HepG2 (cell line): ENCODE measurements around the gene CPNE2. TPM values are rescaled to one million over a fixed set of nuclear protein-coding genes. Genes with fewer than 3 reads are reported as not detected.

Source experiments
- ATAC-seq: fragments of 200-7000 bp; cut with Tn5 transposase; 3 replicates; pipeline ENCODE4 v1.9.1; 2020; ENCODE audit warnings: mild to moderate bottlenecking, moderate library complexity
- BruUV-seq: library from RNA; stranded (reverse); fragments of 400-500 nt; replicated peaks from 2 replicates; lab custom pipeline; 2021; lab: Mats Ljungman, UMichigan
- CTCF ChIA-PET: fragments of 300-600 bp; formaldehyde crosslinking; extraction: SDS; loops from one replicate; lab custom pipeline; 2021; ENCODE audit warnings: low total read pairs, inconsistent platforms, low intra/inter-chr PET ratio; lab: Yijun Ruan, JAX
- POLR2A ChIA-PET: fragments of 350-600 bp; sonication (Branson Sonifier 250); formaldehyde crosslinking; loops from one replicate; lab custom pipeline; 2020; ENCODE audit warnings: antibody characterized with exemption, inconsistent platforms; lab: Yijun Ruan, JAX
- DNase-seq: peaks from one replicate; pipeline ENCODE4 v3.0.0-alpha.2; 2015; ENCODE audit warnings: low spot score
- FAIRE-seq: peaks from 3 replicates; lab custom pipeline; 2011; peaks lifted over from hg19 to GRCh38; lab: Jason Lieb, UNC
- H2AFZ ChIP-seq: one replicate; pipeline ENCODE4 v1.6.1; 2011; ENCODE audit warnings: low read length, inconsistent platforms
- H3K27ac ChIP-seq: fragments of 300-600 bp; 3 replicates; pipeline ENCODE4 v1.8.0; 2011; ENCODE audit warnings: mixed run types, mild to moderate bottlenecking, mixed read lengths, low read length, inconsistent platforms; ENCODE audit not compliant: insufficient read depth; ENCODE audit errors: extremely low read length
- H3K27me3 ChIP-seq, 2 experiments: fragments of 200-600 bp in 1 of 2; 2 replicates in 1 of 2; 3 replicates in 1 of 2; pipeline versions ENCODE4 v1.6.0 to v1.8.0; 2011; ENCODE audit warnings: low read length in 2 of 2, mild to moderate bottlenecking in 2 of 2, moderate library complexity in 2 of 2, inconsistent platforms in 1 of 2; ENCODE audit not compliant: insufficient read depth in 2 of 2, control insufficient read depth in 1 of 2
- H3K36me3 ChIP-seq, 2 experiments: fragments of 200-600 bp in 1 of 2; replicated peaks in 1 of 2; 2 replicates in 1 of 2; 3 replicates in 1 of 2; pipeline versions ENCODE4 v1.5.1 to v1.8.0; 2011; ENCODE audit warnings: low read length in 2 of 2, inconsistent platforms in 1 of 2; ENCODE audit not compliant: insufficient read depth in 2 of 2, control insufficient read depth in 1 of 2
- H3K4me1 ChIP-seq: 2 replicates; pipeline ENCODE4 v1.5.1; 2012; ENCODE audit warnings: low read length, inconsistent platforms; ENCODE audit not compliant: insufficient read depth
- H3K4me2 ChIP-seq: 2 replicates; pipeline ENCODE4 v1.6.0; 2011; ENCODE audit warnings: low read depth, low read length, inconsistent platforms
- H3K4me3 ChIP-seq, 3 experiments: fragments of 200-600 bp in 1 of 3; sonication (generic), shearing (Covaris generic) in 1 of 3; replicated peaks in 1 of 3; 2 replicates each; pipeline ENCODE4 v1.5.1; 2011 to 2016; ENCODE audit warnings: low read length in 3 of 3, inconsistent platforms in 2 of 3, low read depth in 2 of 3, mild to moderate bottlenecking in 2 of 3, control low read depth in 1 of 3, mixed read lengths in 1 of 3; ENCODE audit not compliant: insufficient read depth in 1 of 3
- H3K79me2 ChIP-seq: one replicate; pipeline ENCODE4 v1.6.1; 2011; ENCODE audit warnings: low read length, inconsistent platforms; ENCODE audit not compliant: insufficient read depth
- H3K9ac ChIP-seq: 2 replicates; pipeline ENCODE4 v1.6.0; 2011; ENCODE audit warnings: mild to moderate bottlenecking, low read depth, low read length, inconsistent platforms; ENCODE audit not compliant: insufficient read depth
- H3K9me3 ChIP-seq: 2 replicates; pipeline ENCODE4 v1.5.1; 2012; ENCODE audit warnings: mild to moderate bottlenecking, low read length
- H4K20me1 ChIP-seq: 2 replicates; pipeline ENCODE4 v1.6.0; 2011; ENCODE audit warnings: inconsistent platforms, mild to moderate bottlenecking, low read length, moderate library complexity; ENCODE audit not compliant: insufficient read depth
- ARNT ChIP-seq: fragments of 450-650 bp; IDR thresholded peaks from 2 replicates; pipeline ENCODE4 v1.6.1; 2017
- KLF16 ChIP-seq, 2 experiments: sonication (generic) in 1 of 2; formaldehyde crosslinking in 1 of 2; IDR thresholded peaks; 2 replicates each; pipeline versions ENCODE4 v1.6.1 to v1.8.0; 2016 to 2023; ENCODE audit warnings: missing genetic modification reagents in 2 of 2, missing compliant biosample characterization in 1 of 2
- MBD4 ChIP-seq: IDR thresholded peaks from 2 replicates; pipeline ENCODE4 v1.6.1; 2012; ENCODE audit warnings: low read length, inconsistent platforms, borderline replicate concordance
- MED1 ChIP-seq: sonication (generic); formaldehyde crosslinking; IDR thresholded peaks from 2 replicates; pipeline ENCODE4 v1.4.0; 2020; ENCODE audit warnings: missing genetic modification reagents
- MIXL1 ChIP-seq: IDR thresholded peaks from 2 replicates; pipeline ENCODE4 v1.6.1; 2016
- MTF1 ChIP-seq: sonication (generic); formaldehyde crosslinking; IDR thresholded peaks from 2 replicates; pipeline ENCODE4 v1.5.0; 2020; ENCODE audit warnings: missing genetic modification reagents
- NFKB2 ChIP-seq: sonication (generic); formaldehyde crosslinking; IDR thresholded peaks from 2 replicates; pipeline ENCODE4 v1.4.0; 2020; ENCODE audit warnings: missing genetic modification reagents, borderline replicate concordance
- PRMT3 ChIP-seq: sonication (generic); formaldehyde crosslinking; IDR thresholded peaks from 2 replicates; pipeline ENCODE4 v1.8.1; 2022; ENCODE audit warnings: low read depth, mild to moderate bottlenecking, moderate library complexity, missing genetic modification reagents, borderline replicate concordance
- REXO4 ChIP-seq: sonication (generic); formaldehyde crosslinking; IDR thresholded peaks from 2 replicates; pipeline ENCODE4 v1.8.0; 2022; ENCODE audit warnings: missing genetic modification reagents, mild to moderate bottlenecking, borderline replicate concordance
- SKI ChIP-seq: fragments of 450-650 bp; IDR thresholded peaks from one replicate; pipeline ENCODE4 v1.6.1; 2018; ENCODE audit warnings: mild to moderate bottlenecking; ENCODE audit not compliant: partially characterized antibody
- TBP ChIP-seq: sonication (generic); formaldehyde crosslinking; IDR thresholded peaks from 2 replicates; pipeline ENCODE4 v1.5.0; 2020; ENCODE audit warnings: missing genetic modification reagents
- ZFP1 ChIP-seq: IDR thresholded peaks from 2 replicates; pipeline ENCODE4 v1.6.1; 2016
- ZNF740 ChIP-seq: sonication (generic); formaldehyde crosslinking; IDR thresholded peaks from 2 replicates; pipeline ENCODE4 v1.4.0; 2020; ENCODE audit warnings: missing genetic modification reagents
- WGBS: methylation state at CpG from one replicate; pipeline ENCODE4 v1.1.6; 2017; ENCODE audit warnings: low lambda C conversion rate; 5-methylcytosine and 5-hydroxymethylcytosine counted together
- in situ Hi-C: cut with HindIII; loops from 2 replicates; pipeline ENCODE4 v1.10.0; 2017; ENCODE audit warnings: low pct_unique_long_range_greater_than_20kb; ENCODE audit not compliant: extremely low pct_ligation_motif_present
- intact Hi-C: fragments of 100-400 bp; cut with micrococcal nuclease; formaldehyde crosslinking; loops from one replicate; pipeline ENCODE4 v1.10.0; 2022; ENCODE audit not compliant: unreplicated experiment
- polyA plus RNA-seq, 8 experiments: library from polyadenylated mRNA; depleted of rRNA in 3 of 8; stranded (reverse) in 7 of 8; unstranded in 1 of 8; fragments of >200 nt; fragmentation: Illumina TruSeq in 4 of 8; extraction: Trizol in 4 of 8; gene quantifications; 2 replicates each; pipeline versions ENCODE4 v1.2.1 to v1.2.3, GENCODE V29; 2011 to 2016; ENCODE audit warnings: low read depth in 4 of 8, missing spikeins in 1 of 8, mixed read lengths in 1 of 8; ENCODE audit not compliant: insufficient read depth in 1 of 8
- total RNA-seq, 5 experiments: library from RNA; depleted of rRNA; stranded (reverse); fragments of >200 nt; fragmentation: Illumina TruSeq; extraction: Trizol; gene quantifications; 2 replicates each; pipeline ENCODE4 v1.2.3, GENCODE V29; 2016; ENCODE audit warnings: low read depth in 1 of 5
- TF ChIP-seq, protein P1 (sequence below): sonication (generic); formaldehyde crosslinking; conservative IDR thresholded peaks from 2 replicates; pipeline ENCODE4 v1.4.0; 2020; ENCODE audit warnings: missing genetic modification reagents
- TF ChIP-seq, protein P2 (sequence below): IDR thresholded peaks from 2 replicates; pipeline ENCODE4 v1.6.1; 2016; ENCODE audit warnings: missing biosample characterization, missing genetic modification reagents, low read depth
- TF ChIP-seq, protein P3 (sequence below): sonication (generic); formaldehyde crosslinking; IDR thresholded peaks from 2 replicates; pipeline ENCODE4 v1.5.0; 2020; ENCODE audit warnings: missing genetic modification reagents

CPNE2 gene
- total and polyA plus RNA-seq, 2 of the 13 experiments (the other 11 are each of a cell fraction or from before 2014, with no cell fraction given) = 10.6 to 23.3 TPM

GRCh38 chr16:57152096-57153093, 60.0 kb downstream of the CPNE2 start (continued):
- no peak for TF ChIP-seq KLF16 (CRISPR knock-in tag; IDR thresholded peaks at IDR 0.05)

- Histone ChIP-seq H3K27me3 (no peaks in the 10 kb centered on the region), H3K9me3 (no peaks in the 10 kb centered on the region), H3K4me1 (peaks cover 27% of the 10 kb centered on the region), H3K9ac (no peak overlapping the region), H4K20me1 (no peaks in the 10 kb centered on the region), H3K36me3 (peaks cover 7 to 42% of the 10 kb centered on the region in 2 experiments; a peak in 4 of 5 replicates), H3K4me3 (no peak overlapping the region), H3K4me2 (no peak overlapping the region), H3K79me2 (no peaks in the 10 kb centered on the region), H2AFZ (no peak overlapping the region), H3K27ac (no peak overlapping the region)
- BruUV-seq = TSS peak; percentile 42
- in situ Hi-C loops (no loop called here), intact Hi-C loops (no loop called here)
- no peak for FAIRE-seq
- ChIA-PET CTCF (no interaction called here), POLR2A (no interaction called here)
- 97% methylated on average over 6 of the region's 6 CpGs for WGBS
- no peak for DNase-seq
- ATAC-seq = no peak
- TF ChIP-seq PRMT3 (CRISPR knock-in tag) = no peak
- TF ChIP-seq ZNF740 (CRISPR knock-in tag) = no peak
- TF ChIP-seq, protein P1, sequence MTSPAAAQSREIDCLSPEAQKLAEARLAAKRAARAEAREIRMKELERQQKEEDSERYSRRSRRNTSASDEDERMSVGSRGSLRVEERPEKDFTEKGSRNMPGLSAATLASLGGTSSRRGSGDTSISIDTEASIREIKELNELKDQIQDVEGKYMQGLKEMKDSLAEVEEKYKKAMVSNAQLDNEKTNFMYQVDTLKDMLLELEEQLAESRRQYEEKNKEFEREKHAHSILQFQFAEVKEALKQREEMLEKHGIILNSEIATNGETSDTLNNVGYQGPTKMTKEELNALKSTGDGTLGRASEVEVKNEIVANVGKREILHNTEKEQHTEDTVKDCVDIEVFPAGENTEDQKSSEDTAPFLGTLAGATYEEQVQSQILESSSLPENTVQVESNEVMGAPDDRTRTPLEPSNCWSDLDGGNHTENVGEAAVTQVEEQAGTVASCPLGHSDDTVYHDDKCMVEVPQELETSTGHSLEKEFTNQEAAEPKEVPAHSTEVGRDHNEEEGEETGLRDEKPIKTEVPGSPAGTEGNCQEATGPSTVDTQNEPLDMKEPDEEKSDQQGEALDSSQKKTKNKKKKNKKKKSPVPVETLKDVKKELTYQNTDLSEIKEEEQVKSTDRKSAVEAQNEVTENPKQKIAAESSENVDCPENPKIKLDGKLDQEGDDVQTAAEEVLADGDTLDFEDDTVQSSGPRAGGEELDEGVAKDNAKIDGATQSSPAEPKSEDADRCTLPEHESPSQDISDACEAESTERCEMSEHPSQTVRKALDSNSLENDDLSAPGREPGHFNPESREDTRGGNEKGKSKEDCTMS (CRISPR knock-in tag) = no peak
- TF ChIP-seq MBD4 = no peak
- no peak for TF ChIP-seq REXO4 (CRISPR knock-in tag)
- TF ChIP-seq ARNT = no peak
- TF ChIP-seq MED1 (CRISPR knock-in tag) = no peak
- TF ChIP-seq ZFP1 (CRISPR knock-in tag) = no peak
- no peak for TF ChIP-seq MIXL1
- TF ChIP-seq MTF1 (CRISPR knock-in tag) = no peak
- TF ChIP-seq, protein P2, sequence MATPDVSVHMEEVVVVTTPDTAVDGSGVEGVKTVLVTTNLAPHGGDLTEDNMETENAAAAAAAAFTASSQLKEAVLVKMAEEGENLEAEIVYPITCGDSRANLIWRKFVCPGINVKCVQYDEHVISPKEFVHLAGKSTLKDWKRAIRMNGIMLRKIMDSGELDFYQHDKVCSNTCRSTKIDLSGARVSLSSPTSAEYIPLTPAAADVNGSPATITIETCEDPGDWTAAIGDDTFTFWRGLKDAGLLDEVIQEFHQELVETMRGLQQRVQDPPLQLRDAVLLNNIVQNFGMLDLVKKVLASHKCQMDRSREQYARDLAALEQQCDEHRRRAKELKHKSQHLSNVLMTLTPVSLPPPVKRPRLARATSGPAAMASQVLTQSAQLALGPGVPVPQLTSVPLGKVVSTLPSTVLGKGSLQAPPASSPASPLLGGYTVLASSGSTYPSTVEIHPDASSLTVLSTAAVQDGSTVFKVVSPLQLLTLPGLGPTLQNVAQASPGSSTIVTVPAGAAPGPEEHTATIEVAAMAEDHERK = no peak
- no peak for TF ChIP-seq TBP (CRISPR knock-in tag)
- no peak for TF ChIP-seq SKI
- TF ChIP-seq, protein P3, sequence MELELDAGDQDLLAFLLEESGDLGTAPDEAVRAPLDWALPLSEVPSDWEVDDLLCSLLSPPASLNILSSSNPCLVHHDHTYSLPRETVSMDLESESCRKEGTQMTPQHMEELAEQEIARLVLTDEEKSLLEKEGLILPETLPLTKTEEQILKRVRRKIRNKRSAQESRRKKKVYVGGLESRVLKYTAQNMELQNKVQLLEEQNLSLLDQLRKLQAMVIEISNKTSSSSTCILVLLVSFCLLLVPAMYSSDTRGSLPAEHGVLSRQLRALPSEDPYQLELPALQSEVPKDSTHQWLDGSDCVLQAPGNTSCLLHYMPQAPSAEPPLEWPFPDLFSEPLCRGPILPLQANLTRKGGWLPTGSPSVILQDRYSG = no peak
- TF ChIP-seq NFKB2 (CRISPR knock-in tag) = no peak
These were observed 61.5 kb downstream of the CPNE2 start for GRCh38 chr16:57153841-57154240.
